WERI-Rb-1 (cell line): ENCODE results near the gene NGRN.
"Not testable (repeated sequence)": the region's sequence is repeated elsewhere in the genome, so short reads cannot be mapped to it uniquely, and the experiment has no call there.

ENCODE experiments used
- DNase-seq: peaks from one replicate; pipeline ENCODE4 v3.0.0-alpha.2; 2020
- H3K27ac ChIP-seq: fragments of 250-450 bp; sonication (Bioruptor Pico); 2 replicates; pipeline ENCODE4 v1.5.1; 2020; ENCODE audit warnings: mild to moderate bottlenecking, moderate library complexity
- H3K27me3 ChIP-seq: fragments of 250-450 bp; sonication (Bioruptor Pico); 2 replicates; pipeline ENCODE4 v1.5.1; 2021; ENCODE audit warnings: mild to moderate bottlenecking, low read depth, moderate library complexity; ENCODE audit not compliant: insufficient read depth, severe bottlenecking
- H3K36me3 ChIP-seq: fragments of 250-450 bp; sonication (Bioruptor Pico); 2 replicates; pipeline ENCODE4 v1.5.1; 2020; ENCODE audit warnings: mild to moderate bottlenecking, moderate library complexity
- H3K4me3 ChIP-seq: 2 replicates; pipeline ENCODE4 v1.5.1; 2011; ENCODE audit warnings: low read depth, mild to moderate bottlenecking, control low read depth, low read length
- H3K9me3 ChIP-seq: fragments of 250-450 bp; sonication (Bioruptor Pico); 2 replicates; pipeline ENCODE4 v1.5.1; 2021; ENCODE audit warnings: mild to moderate bottlenecking, moderate library complexity; ENCODE audit not compliant: severe bottlenecking
- CTCF ChIP-seq: IDR thresholded peaks from 2 replicates; pipeline ENCODE4 v1.5.1; 2011; ENCODE audit warnings: low read depth, mild to moderate bottlenecking, control low read depth, inconsistent platforms, low read length

NGRN gene

GRCh38 chr15:90287101-90287500, 21.6 kb downstream of the NGRN start:
- H3K9me3 ChIP-seq, result no peaks in the 10 kb centered on the region
- H3K27me3 ChIP-seq, result no peaks in the 10 kb centered on the region
- H3K4me3 ChIP-seq, result no peak overlapping the region
- no peak for DNase-seq
- no peaks in the 10 kb centered on the region for H3K36me3 ChIP-seq
- no peak for TF ChIP-seq CTCF
- no peak overlapping the region for H3K27ac ChIP-seq

- no peak for TF ChIP-seq CTCF
- no peaks in the 10 kb centered on the region for H3K27me3 ChIP-seq
- no peak for DNase-seq
- H3K4me3 ChIP-seq, result no peak overlapping the region
- H3K27ac ChIP-seq, result no peak overlapping the region
- no peaks in the 10 kb centered on the region for H3K9me3 ChIP-seq
- H3K36me3 ChIP-seq, result no peaks in the 10 kb centered on the region
These were observed 22.5 kb downstream of the NGRN start for GRCh38 chr15:90287946-90288345.

GRCh38 chr15:90291679-90292356, 26.3 kb downstream of the NGRN start:
- H3K4me3 ChIP-seq, result no peak overlapping the region
- H3K36me3 ChIP-seq, result no peaks in the 10 kb centered on the region
- no peak for TF ChIP-seq CTCF
- DNase-seq, result peak; percentile 32
- H3K27ac ChIP-seq, result no peak overlapping the region
- H3K9me3 ChIP-seq, result no peaks in the 10 kb centered on the region
- H3K27me3 ChIP-seq, result no peaks in the 10 kb centered on the region

- not testable (repeated sequence) for H3K27ac ChIP-seq, H3K27me3 ChIP-seq, H3K36me3 ChIP-seq, H3K4me3 ChIP-seq, H3K9me3 ChIP-seq
- DNase-seq, result peak; percentile 90
- peak; percentile 89 for TF ChIP-seq CTCF
These were observed 27.8 kb downstream of the NGRN start for GRCh38 chr15:90293040-90293810.

GRCh38 chr15:90294159-90294558, 28.7 kb downstream of the NGRN start:
- no peaks in the 10 kb centered on the region for H3K36me3 ChIP-seq
- no peaks in the 10 kb centered on the region for H3K27me3 ChIP-seq
- no peak for DNase-seq
- TF ChIP-seq CTCF, result no peak
- no peak overlapping the region for H3K4me3 ChIP-seq
- no peak overlapping the region for H3K27ac ChIP-seq
- H3K9me3 ChIP-seq, result no peaks in the 10 kb centered on the region
